ENCODE results near the gene ZNF267.
"Not testable (repeated sequence)": the region's sequence is repeated elsewhere in the genome, so short reads cannot be mapped to it uniquely, and the experiment has no call there.

The ZNF267 gene

DNA sequence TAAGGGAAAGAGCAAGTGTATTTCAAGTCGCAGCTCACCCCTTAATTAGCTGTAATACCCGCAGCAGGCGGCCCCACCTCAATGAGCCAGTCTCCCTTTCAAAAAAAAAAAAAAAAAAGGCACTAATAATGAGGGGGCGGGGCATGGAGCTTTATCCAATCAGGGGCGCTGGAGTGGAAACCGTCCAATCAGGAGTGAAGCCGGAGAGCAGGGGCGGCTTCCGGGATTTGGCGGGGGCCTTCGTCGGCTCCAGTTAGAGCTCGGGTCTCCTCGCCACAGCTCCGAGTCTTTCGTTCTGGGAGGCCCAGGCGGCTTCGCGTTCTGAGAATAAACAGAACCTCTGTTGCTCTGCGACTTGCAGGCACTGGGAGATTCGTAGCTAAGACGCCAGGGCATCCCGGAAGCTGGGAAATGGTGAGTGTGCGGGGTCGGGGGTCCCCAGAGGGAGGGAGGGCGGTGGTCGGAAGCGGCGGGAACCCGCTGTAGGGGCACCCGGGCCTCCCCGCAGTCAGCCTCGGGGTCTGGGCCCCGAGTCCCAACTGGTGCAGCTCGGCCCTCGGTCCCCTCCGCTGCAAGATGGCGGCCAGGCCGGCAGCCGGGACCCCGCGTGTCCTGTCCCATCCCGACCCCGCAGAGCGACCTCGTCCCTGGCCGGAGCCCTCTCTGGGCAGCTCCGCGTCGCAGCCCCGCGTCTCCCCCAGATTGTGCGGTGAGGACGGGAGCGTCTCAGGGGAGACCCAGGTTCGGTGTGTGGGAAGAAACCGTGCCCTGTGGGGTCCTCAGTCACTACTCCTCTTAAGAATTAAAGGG is at the start of gene ZNF267:
Gene ZNF267 (plus strand): TSS at position 252 of the 810 bp plus-strand sequence. CDS start 160 bp downstream, at position 412.
- peak; percentile 91 for DNase-seq (ENCODE audit: low spot score)

DNA sequence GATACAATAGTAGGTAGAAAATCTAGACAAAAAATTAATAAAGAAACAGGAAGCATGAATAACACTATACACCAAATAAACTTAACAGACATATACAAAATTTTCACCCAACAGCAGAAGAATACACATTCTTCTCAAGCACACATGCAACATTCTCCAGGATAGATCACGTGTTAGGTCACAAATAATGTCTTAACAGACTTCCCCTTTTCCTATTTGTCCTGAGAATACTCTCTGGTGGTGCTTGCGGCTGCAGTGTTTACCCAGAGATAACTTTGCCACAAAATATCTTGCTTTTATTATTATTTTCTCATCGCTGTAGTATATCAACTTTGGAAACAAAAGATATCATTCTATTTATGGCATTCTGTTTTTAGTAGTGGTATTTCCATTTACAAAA is 40.6 kb upstream of the ZNF267 start:
- DNase-seq (ENCODE audit: low spot score) = no peak

GRCh38 chr16:31836396-31836795 is 37.2 kb upstream of the ZNF267 start:
- DNase-seq (ENCODE audit: low spot score) = not testable (repeated sequence)

GRCh38 chr16:31842864-31843263 is 30.7 kb upstream of the ZNF267 start:
- DNase-seq (ENCODE audit: low spot score) = no peak

GRCh38 chr16:31848572-31848971 is 25.0 kb upstream of the ZNF267 start:
- DNase-seq (ENCODE audit: low spot score) = not testable (repeated sequence)

- peak; percentile 44 for DNase-seq (ENCODE audit: low spot score)
These were observed 20.3 kb upstream of the ZNF267 start for GRCh38 chr16:31853291-31853690.

DNA sequence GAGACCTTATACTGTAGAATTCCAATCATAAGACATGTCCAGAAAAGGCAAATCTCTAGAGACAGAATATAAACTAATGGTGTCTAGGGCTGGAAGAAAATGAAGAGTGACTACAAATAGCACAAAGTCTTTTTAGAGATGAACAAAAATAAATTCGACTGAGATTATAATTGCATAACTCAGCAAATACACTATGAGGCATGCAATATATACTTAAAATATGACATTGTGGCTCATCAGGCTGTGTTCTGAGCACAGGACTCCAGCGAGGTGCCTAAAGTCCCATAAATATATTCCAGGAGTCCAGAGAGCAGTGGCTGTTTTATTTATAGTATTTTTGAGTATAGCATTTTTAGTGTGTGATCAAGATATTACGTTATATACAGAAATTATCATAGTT is 13.1 kb upstream of the ZNF267 start:
- DNase-seq (ENCODE audit: low spot score) = no peak

- no peak for DNase-seq (ENCODE audit: low spot score)
These were observed 12.2 kb upstream of the ZNF267 start for GRCh38 chr16:31861455-31861854.

DNA sequence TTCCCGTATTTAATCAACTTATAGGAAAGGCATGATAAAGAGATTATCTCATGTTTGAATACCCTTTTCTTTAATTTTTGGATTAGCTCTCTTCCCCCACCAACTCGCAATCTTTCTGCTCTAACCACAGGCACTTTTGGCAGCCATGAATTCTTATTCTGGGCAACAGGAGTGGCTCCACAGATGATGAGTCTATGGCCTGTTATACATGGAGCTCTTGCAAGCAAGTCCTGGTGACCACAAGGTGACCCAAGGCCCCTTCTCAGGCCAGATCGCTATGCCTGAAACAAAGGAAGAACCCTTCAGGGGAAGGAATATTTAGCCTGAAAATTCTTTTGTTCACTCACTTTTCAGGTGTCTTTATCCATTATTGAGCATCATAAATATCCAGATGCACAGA is 10.8 kb upstream of the ZNF267 start:
- no peak for DNase-seq (ENCODE audit: low spot score)

GRCh38 chr16:31868164-31868563 is 5.4 kb upstream of the ZNF267 start:
- no peak for DNase-seq (ENCODE audit: low spot score)

GRCh38 chr16:31868691-31869167 is 4.9 kb upstream of the ZNF267 start:
- peak; percentile 77 for DNase-seq (ENCODE audit: low spot score)

- DNase-seq (ENCODE audit: low spot score) = peak; percentile 95
These were observed 4.0 kb upstream of the ZNF267 start for GRCh38 chr16:31869511-31870201.

DNA sequence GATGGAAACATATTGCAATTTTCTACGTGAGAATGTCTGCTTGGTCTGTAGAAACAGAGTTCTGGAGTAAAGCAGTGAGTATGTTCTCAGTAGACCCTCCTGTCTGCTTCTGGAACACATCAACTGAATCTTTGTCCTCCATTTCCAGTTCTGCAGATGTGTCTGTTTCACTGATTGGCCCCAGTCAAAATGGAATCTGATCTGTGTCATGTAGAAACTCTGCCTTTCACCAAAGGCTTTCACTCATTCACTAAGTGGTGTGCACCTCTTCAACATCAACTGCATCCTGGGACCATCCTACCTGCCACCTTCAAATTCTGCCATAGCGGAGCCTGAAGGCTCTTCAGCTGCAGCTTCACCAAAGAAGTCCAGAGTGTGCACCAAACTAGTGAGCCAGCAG is 2.8 kb upstream of the ZNF267 start:
- DNase-seq (ENCODE audit: low spot score) = no peak

GRCh38 chr16:31871510-31871909 is 2.1 kb upstream of the ZNF267 start:
- no peak for DNase-seq (ENCODE audit: low spot score)

- DNase-seq (ENCODE audit: low spot score) = no peak
These were observed 1.4 kb upstream of the ZNF267 start for GRCh38 chr16:31872201-31872600.

DNA sequence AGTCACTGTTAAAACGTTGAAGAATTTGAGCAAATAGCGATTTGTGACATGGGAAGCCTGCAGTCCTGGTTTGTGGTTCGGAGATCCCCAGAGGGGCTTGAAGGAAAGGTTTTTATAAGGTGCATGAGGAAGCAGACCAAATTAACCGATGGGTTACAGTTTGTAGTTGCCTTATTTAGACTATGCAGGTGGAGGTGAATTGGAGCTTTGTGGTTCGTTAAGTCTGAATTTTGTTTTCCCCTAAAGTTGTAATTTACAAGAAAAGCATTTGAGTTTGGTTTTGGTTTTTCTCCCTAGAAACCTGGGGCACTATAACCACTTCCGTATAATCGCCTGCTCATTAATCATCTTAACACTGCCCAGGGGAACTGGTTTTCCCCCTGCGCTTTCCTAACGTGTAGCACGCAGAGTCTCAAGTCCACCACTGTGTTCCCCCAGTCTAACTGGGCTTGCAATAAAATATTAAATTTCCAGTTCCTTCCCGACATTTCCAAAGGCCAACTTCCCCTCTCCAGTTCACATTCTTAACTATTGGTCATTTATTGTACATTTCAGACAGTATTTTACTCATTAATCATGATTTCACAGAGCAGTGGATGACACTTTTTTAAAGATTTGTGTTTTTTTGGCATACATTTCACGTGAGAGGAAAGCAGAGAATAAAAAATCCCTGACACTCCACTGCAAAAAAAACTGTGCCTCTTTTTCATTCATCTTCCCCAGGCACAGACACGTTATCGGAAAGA is 932 bp downstream of the ZNF267 start:
- peak; percentile 68 for DNase-seq (ENCODE audit: low spot score)

DNA sequence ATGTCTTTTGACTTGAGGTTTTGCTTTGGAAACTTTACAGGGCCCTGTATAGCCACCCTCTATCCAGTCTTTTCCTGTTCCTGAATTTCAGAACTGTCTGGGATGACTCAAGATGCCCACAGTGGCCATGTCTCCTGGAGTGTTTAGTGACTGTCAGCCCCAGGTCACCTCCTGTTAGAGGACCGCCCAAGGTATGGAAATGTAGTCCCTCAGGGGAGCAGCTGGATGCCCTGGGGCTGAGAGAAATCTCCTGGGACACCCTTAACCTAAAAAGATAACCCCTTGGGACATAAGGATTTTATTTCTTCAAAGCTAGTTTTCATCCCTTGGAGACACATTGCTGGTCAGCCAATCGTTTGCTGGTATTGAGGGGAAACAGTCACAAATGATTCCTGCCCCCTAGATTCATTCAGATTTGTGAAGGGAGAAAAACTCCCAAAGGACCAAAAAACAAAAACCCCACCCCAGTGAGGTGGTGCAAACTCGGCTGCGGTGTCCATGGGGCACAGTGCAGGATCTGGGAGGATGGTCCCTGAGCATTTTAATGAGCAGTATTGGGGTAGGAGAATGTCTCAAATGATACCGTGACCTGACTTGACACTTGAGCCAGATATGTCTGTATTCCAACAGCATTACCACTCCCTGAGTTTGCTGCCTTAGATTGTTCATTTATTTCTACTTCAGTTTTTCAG is 1.7 kb downstream of the ZNF267 start:
- peak; percentile 63 for DNase-seq (ENCODE audit: low spot score)

- DNase-seq (ENCODE audit: low spot score) = no peak
These were observed 2.4 kb downstream of the ZNF267 start for GRCh38 chr16:31875928-31876547.

GRCh38 chr16:31876951-31877828 is 3.6 kb downstream of the ZNF267 start:
- DNase-seq (ENCODE audit: low spot score) = peak; percentile 96

DNA sequence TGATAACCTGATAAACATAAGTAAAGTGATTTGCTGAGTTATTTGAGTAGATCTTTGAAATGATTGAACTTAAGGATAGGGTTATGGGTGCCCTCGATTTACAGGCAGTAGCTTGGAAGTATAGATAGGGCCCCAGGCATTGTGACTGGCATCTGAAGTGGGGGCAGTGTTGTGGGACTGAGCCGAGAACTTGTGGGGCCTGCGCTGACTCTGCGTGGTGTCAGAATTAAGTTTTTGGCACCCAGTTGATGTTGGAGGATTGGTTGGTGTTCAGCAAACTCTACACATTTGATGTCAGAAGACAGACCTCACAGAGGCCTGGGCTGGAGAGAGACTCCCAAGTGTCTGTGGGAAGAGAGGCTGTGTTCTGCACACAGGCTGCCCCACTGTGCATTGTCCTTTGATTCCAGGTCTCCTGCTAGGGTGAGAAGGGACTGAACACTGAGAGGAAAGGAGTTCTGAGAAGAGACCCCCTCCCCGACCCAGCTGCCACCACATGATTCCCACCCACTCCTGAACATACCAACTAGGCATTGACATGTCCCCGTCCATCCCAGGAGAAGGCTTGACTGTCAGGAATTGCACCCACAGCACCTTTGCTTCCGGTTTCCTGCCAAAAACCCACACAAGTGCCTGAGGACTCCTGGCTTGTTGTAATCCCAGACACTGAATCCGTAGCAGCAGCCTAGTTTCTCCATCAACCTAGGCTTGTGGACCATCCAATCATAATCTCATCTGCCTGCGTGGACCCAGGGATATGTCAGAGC is 4.5 kb downstream of the ZNF267 start:
- no peak for DNase-seq (ENCODE audit: low spot score)
